KBM-7 (cell line): ENCODE data around the gene OR2AK2.

Experiments
- DNase-seq: peaks from one replicate; pipeline ENCODE4 v3.0.0-alpha.2; 2015
- in situ Hi-C: fragments of 300-500 bp; cut with MboI; formaldehyde crosslinking; loops from 2 replicates; pipeline ENCODE4 v1.14.3; 2020; ENCODE audit warnings: low sequenced_read_pairs, low pct_unique_long_range_greater_than_20kb, mixed read lengths

Gene OR2AK2

DNA sequence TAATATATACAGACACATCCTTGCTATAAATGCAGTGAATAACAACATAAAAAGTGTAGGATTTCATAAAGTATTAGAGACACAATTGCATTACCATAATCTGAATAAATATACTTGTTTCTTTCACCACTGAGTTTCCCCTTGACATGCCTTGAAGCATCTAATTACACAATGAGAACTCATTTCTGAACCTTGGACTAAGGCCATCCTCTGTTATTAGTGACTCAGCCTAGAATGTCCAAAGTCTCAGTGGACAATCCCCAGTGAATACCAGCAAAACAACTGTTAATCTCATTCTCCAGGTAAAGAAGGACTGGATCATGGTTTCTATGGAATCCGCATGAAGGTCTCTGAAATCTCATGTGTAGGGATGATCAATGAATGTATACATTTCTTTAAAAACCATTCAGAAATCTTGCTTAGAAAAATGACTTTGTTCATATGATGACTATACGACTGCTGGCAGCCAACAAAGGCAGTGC, 48.2 kb downstream of the OR2AK2 start, which contains the start of gene OR2L5:
Gene OR2L5, plus strand, starts transcription at position 432 of the 482 bp plus-strand sequence. CDS start 8,288 bp downstream, outside the sequence.
- DNase-seq: no peak
- in situ Hi-C loops: no loop called here

DNA sequence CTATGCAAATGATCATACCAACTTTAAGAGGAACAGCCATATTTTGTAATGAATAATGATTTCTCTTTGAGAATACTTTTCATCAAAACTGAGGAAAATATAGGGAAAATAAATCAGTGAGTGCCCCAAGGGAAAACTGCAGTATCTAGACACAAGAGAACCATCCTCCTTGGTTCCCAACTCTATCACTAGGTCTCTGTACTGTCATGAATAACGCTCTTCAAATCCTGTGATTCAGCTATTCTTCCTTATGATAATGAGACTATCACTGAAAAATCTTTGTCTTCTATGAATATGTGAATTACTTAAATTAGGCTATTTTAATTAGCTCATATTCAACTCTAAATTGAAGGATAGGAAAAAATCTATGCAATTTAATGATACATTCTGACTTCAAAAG, 50.8 kb downstream of the OR2AK2 start:
- in situ Hi-C loops: no loop called here
- no peak for DNase-seq
